GM23248 (cell line): ENCODE data around the gene PACS1.
"Not testable (repeated sequence)": the region's sequence is repeated elsewhere in the genome, so short reads cannot be mapped to it uniquely, and the experiment has no call there.

Source experiments
- EZH2 ChIP-seq: fragments of 200-600 bp; sonication (generic); IDR thresholded peaks from 2 replicates; pipeline ENCODE4 v1.6.1; 2018; ENCODE audit warnings: antibody characterized with exemption, mild to moderate bottlenecking; ENCODE audit not compliant: insufficient read depth, poor library complexity, severe bottlenecking
- EZH2phosphoT487 ChIP-seq: fragments of 200-600 bp; sonication (generic); IDR thresholded peaks from 2 replicates; pipeline ENCODE4 v1.6.1; 2018; ENCODE audit warnings: antibody characterized with exemption, moderate library complexity, mild to moderate bottlenecking, low read depth; ENCODE audit not compliant: insufficient read depth

- not testable (repeated sequence) for TF ChIP-seq EZH2, EZH2phosphoT487
Measured at GRCh38 chr11:66078949-66079348, 8.9 kb downstream of the PACS1 start.
